GM19351 (cell line): ENCODE data around the gene HIBADH.
"Not testable (repeated sequence)": the region's sequence is repeated elsewhere in the genome, so short reads cannot be mapped to it uniquely, and the experiment has no call there.

Experiments
- ATAC-seq: cut with Tn5 transposase; IDR thresholded peaks from one replicate; pipeline ENCODE4 v1.9.1; 2021; ENCODE audit warnings: mild to moderate bottlenecking, moderate library complexity; ENCODE audit not compliant: unreplicated experiment

Gene HIBADH

DNA sequence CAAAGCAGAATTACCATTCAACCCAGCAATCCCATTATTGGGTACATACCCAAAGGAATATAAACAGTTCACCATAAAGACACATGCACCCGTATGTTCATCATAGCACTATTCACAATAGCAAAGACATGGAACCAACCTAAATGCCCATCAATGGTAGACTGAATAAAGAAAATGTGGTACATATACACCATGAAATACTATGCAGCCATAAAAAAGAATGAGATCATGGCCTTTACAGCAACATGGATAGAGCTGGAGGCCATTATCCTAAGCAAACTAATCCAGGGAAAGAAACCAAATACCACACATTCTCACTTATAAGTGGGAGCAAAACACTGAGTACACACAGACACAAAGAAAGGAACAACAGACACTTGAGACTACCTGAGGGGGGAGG, 23.6 kb downstream of the HIBADH start:
- not testable (repeated sequence) for ATAC-seq

- no peak for ATAC-seq
Observed at GRCh38 chr7:27636326-27637006, 26.2 kb downstream of the HIBADH start.

GRCh38 chr7:27635728-27636127, 27.0 kb downstream of the HIBADH start:
- no peak for ATAC-seq

DNA sequence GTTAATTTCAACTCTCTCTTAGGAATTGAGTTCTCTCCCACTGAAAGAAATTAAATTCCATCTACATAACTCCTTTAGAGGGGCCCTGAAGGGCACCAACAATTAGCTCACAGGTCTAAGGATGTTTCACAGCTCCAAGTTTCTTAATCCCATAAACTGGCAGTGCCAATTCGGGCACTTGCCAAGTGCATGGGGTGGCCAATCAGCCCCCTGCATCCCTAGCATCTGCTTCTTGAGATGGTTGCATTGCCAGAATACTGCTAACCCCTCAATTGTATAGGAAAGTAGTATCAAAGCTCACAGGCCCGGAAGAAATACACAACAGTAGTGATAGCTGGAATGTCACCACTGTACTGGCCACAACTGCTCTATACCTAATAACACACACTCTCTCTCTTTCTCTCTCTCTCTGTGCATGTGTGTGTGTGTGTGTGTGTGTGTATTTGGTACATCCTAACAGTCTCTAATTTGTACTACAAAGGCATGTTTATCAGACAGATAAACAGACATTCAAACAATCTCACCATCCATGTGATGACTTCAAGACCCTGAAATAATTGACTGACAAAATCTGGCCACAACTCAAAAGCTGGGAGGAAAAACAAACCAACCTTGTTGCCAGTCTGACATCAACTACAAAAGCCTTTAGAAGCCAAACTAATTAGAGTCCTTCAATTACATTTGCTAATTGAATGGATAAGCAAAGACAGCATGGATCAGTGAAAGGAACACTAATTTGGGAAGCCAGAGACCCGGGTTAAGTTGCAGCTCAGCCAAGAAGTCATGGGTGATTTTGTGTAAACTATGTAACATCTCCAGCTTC, 27.8 kb downstream of the HIBADH start:
- no peak for ATAC-seq

DNA sequence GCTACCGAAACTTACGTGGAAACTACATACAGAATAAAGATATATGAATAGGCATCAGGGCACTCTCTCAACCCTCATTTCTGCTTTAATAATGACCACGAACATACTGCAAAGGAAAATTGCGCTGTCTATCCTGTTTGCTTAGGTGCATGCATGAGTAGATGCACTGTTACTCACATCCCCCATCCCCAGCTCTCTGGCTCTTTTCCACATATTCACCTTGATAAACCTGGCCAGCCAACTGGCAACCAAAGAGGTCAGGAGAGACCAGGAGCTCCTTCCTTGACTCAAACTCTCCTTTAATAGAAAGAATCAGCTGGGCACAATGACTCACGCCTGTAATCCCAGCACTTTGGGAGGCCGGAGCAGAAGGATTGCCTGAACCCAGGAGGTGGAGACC, 29.6 kb downstream of the HIBADH start:
- ATAC-seq = no peak

DNA sequence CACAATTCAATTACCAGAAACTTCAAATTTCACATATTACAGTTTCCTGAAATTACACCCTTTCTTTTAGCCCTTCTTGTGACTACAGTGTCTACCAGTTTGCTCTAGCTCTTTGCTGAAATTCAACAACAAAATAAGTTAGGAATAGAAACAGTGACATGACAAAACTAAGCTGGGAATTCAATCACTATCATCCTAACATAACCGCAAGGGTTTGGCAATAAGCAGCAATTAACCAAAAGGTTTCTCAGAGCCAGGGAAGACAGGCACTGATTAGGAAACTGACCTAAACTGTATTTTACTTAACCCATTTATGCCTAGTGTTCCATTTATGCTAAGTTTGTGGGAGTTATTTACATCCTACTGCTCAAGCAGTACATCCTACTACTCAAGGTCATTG, 31.3 kb downstream of the HIBADH start:
- no peak for ATAC-seq

DNA sequence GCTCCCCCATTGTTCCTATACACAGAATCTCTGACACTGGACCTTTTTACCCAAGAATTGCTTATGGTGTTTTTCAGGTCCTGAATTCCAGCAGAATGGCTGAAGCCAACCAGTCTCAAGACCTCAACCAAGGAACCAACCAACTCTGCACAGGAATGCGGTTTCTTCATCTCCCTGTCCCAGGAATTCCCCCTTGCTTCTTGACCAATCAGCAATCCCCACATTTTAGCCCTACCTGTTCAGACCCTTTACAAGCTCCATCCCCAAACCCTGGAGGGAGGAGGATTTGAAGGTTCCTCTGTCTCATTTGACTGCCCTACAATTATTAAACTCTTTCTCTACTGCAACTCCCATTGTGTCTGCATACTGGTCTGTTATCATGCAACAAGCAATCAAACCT, 35.5 kb downstream of the HIBADH start:
- ATAC-seq = no peak

- no peak for ATAC-seq
Observed at GRCh38 chr7:27619492-27619891, 43.2 kb downstream of the HIBADH start.

- ATAC-seq = no peak
Observed at GRCh38 chr7:27617651-27618381, 44.9 kb downstream of the HIBADH start.

DNA sequence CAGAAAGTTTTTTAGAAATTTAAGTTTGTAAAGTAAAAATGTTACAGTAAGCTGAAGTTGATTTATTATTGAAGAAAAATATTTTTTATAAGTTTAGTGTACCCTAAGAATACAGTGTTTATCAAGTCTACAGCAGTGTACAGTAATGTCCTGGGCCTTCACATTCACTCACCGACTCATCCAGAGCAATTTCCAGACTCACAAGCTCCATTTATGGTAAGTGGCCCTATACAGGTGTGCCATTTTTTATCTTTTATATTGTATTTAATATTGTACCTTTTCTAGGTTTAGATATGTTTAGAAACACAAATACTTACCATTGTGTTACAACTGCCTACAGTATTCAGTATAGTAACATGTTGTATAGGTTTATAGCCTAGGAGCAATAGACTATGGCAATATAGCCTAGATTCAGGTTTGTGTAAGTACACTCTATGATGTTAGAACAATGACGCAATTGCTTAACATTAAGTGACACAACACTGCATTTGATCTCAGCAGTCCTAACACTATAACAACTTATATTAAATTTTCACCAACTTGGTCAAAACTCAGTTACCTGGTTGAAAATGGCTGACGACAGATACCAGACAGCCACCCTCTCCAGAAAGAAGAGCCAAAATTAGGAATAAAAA, 45.7 kb downstream of the HIBADH start:
- no peak for ATAC-seq

- no peak for ATAC-seq
Observed at GRCh38 chr7:27616186-27616491, 46.5 kb downstream of the HIBADH start.

DNA sequence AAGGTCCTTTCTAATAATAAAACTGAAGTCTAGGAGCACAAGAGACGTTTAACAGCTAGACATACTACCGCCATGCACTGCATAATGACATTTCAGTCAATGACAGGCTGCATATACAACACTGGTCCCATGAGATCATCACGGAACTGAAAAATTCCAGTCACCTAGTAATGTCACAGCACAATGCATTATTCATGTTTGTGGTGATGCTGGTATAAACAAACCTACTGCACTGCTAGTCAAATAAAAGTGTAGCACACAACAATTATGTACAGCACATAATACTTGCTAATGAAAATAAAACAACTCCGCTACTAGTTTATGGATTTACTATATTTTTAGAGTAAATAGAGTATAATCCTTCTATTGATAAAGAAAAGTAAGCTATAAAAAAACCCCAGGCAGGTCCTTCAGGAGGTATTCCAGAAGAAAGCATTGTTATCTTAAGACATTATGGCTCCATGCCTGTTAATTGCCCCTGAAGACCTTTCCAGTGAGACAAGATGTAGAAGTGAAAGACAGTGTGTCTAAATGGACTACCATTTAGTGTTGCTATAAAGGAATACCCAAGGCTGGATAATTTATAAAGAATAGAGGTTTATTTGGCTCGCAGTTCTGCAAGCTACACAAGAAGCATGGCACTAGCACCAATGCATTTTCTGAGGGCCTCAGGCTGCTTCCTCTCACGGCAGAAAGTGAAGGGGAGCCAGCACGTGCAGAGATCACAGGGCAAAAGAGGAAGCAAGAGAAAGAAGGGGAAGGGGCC, 47.1 kb downstream of the HIBADH start:
- no peak for ATAC-seq

- no peak for ATAC-seq
Observed at GRCh38 chr7:27614095-27614494, 48.6 kb downstream of the HIBADH start.

DNA sequence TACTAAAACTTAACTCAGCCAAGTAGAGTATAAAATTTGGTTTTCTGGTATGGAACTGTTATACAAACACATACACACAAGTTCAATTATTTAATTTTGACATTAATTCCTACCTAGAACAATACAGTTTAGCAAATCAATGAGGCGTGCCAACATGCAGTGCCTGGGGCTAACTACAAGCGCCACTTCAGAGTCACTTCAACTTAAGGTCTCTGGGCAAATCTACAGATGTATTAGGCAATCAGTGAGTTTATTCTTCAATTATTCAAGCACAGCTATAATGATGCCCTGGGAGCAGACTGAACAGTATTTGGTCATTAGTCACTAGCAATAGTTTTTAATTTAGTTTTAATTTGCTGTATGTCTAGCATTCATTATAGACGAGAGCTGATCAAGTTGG, 51.6 kb downstream of the HIBADH start:
- ATAC-seq = no peak

GRCh38 chr7:27608776-27609495, 53.7 kb downstream of the HIBADH start:
- no peak for ATAC-seq

DNA sequence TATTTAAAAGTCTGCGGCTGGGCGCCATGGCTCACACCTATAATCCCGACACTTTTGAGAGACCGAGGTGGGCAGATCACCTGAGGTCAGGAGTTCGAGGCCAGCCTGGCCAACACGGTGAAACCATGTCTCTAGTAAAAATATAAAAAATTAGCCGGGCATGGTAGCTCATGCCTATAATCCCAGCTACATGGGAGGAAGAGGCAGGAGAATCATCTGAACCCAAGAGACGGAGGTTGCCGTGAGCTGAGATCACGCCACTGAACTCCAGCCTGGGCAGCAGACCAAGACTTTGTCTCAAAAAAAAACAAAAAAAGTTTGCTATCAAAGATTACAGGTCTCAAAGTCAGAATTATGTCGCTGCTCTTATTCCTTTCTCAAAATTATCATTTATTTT, 55.5 kb downstream of the HIBADH start:
- ATAC-seq = no peak

GRCh38 chr7:27606270-27607209, 56.1 kb downstream of the HIBADH start:
- no peak for ATAC-seq

GRCh38 chr7:27605689-27606269, 56.9 kb downstream of the HIBADH start:
- no peak for ATAC-seq

DNA sequence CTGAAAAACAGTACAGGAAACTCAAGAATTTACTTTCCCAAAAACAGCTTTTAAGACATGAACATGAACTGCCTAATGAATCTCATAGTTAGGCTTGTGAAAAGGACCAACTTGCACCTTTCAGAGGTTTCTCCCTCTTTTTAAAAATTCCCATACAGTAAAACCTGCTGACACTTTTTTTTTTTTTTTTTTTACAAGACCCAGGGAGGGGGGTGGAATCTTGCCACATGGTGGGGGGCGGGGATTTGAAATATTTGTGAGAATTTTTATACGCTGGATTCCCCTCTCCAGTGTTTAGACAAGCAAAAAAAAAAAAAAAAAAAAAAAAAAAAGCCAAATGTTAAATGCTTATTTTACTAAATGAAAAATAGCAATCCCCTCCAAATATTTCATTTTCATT, 57.4 kb downstream of the HIBADH start:
- no peak for ATAC-seq
